MM.1S (cell line): Measurements from ENCODE around the gene CXorf66.
A peak's percentile ranks its signal among the peaks of the same experiment; 100 is the strongest.

Experiments
- DNase-seq: peaks from one replicate; pipeline ENCODE4 v3.0.0-alpha.2; 2015
- H2AFZ ChIP-seq: fragments of 300-600 bp; sonication (generic); 2 replicates; pipeline ENCODE4 v1.6.0; 2016; ENCODE audit warnings: antibody characterized with exemption, low read length
- H3F3A ChIP-seq: fragments of 300-600 bp; sonication (generic); 2 replicates; pipeline ENCODE4 v1.6.1; 2016; ENCODE audit warnings: mild to moderate bottlenecking, antibody characterized with exemption, low read length, moderate library complexity, mixed read lengths; ENCODE audit not compliant: insufficient read depth
- H3K27ac ChIP-seq: fragments of 300-600 bp; sonication (generic); 2 replicates; pipeline ENCODE4 v1.5.1; 2016; ENCODE audit warnings: mild to moderate bottlenecking, low read length
- H3K27me3 ChIP-seq: fragments of 300-600 bp; sonication (generic); replicated peaks from 2 replicates; pipeline ENCODE4 v1.6.0; 2016; ENCODE audit warnings: low read length; ENCODE audit not compliant: insufficient read depth
- H3K36me3 ChIP-seq: fragments of 300-600 bp; sonication (generic); replicated peaks from 2 replicates; pipeline ENCODE4 v1.6.1; 2016; ENCODE audit warnings: mild to moderate bottlenecking, low read length, mixed read lengths; ENCODE audit not compliant: insufficient read depth
- H3K4me1 ChIP-seq: fragments of 300-600 bp; sonication (generic); 2 replicates; pipeline ENCODE4 v1.6.1; 2016; ENCODE audit warnings: low read length, mixed read lengths
- H3K4me2 ChIP-seq: fragments of 300-600 bp; sonication (generic); 2 replicates; pipeline ENCODE4 v1.6.0; 2016; ENCODE audit warnings: low read depth, low read length
- H3K4me3 ChIP-seq: fragments of 300-600 bp; sonication (generic); 2 replicates; pipeline ENCODE4 v1.5.1; 2016; ENCODE audit warnings: low read length, mixed read lengths
- H3K79me2 ChIP-seq: fragments of 300-600 bp; sonication (generic); 2 replicates; pipeline ENCODE4 v1.6.1; 2016; ENCODE audit warnings: mixed run types, low read length, mixed read lengths
- H3K9ac ChIP-seq: fragments of 300-600 bp; sonication (generic); 2 replicates; pipeline ENCODE4 v1.6.1; 2016; ENCODE audit warnings: low read length, mixed read lengths
- H3K9me2 ChIP-seq: fragments of 300-600 bp; sonication (generic); replicated peaks from 2 replicates; pipeline ENCODE4 v1.6.1; 2016; ENCODE audit warnings: mild to moderate bottlenecking, low read length, mixed read lengths; ENCODE audit not compliant: insufficient read depth
- H3K9me3 ChIP-seq: fragments of 300-600 bp; sonication (generic); replicated peaks from 2 replicates; pipeline ENCODE4 v1.6.1; 2016; ENCODE audit warnings: mild to moderate bottlenecking, low read length, mixed read lengths; ENCODE audit not compliant: insufficient read depth
- H4K20me1 ChIP-seq: fragments of 300-600 bp; sonication (generic); 2 replicates; pipeline ENCODE4 v1.6.1; 2016; ENCODE audit warnings: mild to moderate bottlenecking, low read length, moderate library complexity, mixed read lengths; ENCODE audit not compliant: insufficient read depth
- CTCF ChIP-seq: fragments of 300-600 bp; sonication (generic); IDR thresholded peaks from 2 replicates; pipeline ENCODE4 v1.5.1; 2016; ENCODE audit warnings: antibody characterized with exemption, low read length, mixed read lengths
- EZH2 ChIP-seq: fragments of 300-600 bp; sonication (generic); optimal IDR thresholded peaks from 2 replicates; pipeline ENCODE3; 2017; ENCODE audit warnings: low read depth, mild to moderate bottlenecking, antibody characterized with exemption, low read length, mixed read lengths
- EZH2phosphoT487 ChIP-seq: fragments of 300-600 bp; sonication (generic); IDR thresholded peaks from 2 replicates; pipeline ENCODE4 v1.6.1; 2018; ENCODE audit warnings: antibody characterized with exemption, low read length

CXorf66 gene

GRCh38 chrX:139933904-139934303 lies 31.4 kb downstream of the CXorf66 start:
- H3K4me1 ChIP-seq = peaks cover 5% of the 10 kb centered on the region; the same call in 1 of the 2 replicates
- no peaks in the 10 kb centered on the region for H3K27me3 ChIP-seq
- H2AFZ ChIP-seq = peak overlapping the region; percentile 96
- H3K4me3 ChIP-seq = peak overlapping the region; percentile 69
- H4K20me1 ChIP-seq = no peaks in the 10 kb centered on the region
- DNase-seq = no peak
- H3K9me2 ChIP-seq = no peaks in the 10 kb centered on the region
- H3K9me3 ChIP-seq = no peaks in the 10 kb centered on the region
- H3K79me2 ChIP-seq = peaks cover 26% of the 10 kb centered on the region
- peaks cover 9% of the 10 kb centered on the region for H3F3A ChIP-seq
- TF ChIP-seq EZH2phosphoT487 (no peak), EZH2 (no peak), CTCF (no peak)
- H3K9ac ChIP-seq = peak overlapping the region; percentile 61
- H3K27ac ChIP-seq = peak overlapping the region; percentile 79; the same call in 1 of the 2 replicates
- peak overlapping the region; percentile 81 for H3K4me2 ChIP-seq
- H3K36me3 ChIP-seq = no peaks in the 10 kb centered on the region

- Histone ChIP-seq H3K27me3 (no peaks in the 10 kb centered on the region), H3F3A (peaks cover 9% of the 10 kb centered on the region), H4K20me1 (no peaks in the 10 kb centered on the region), H2AFZ (peak within 1 kb of the TSS; percentile 96), H3K4me2 (peak within 1 kb of the TSS; percentile 81), H3K4me3 (peak within 1 kb of the TSS; percentile 69), H3K4me1 (peaks cover 5% of the 10 kb centered on the region; the same call in 1 of the 2 replicates), H3K9ac (peak within 1 kb of the TSS; percentile 80), H3K27ac (peak within 1 kb of the TSS; percentile 79), H3K9me3 (no peaks in the 10 kb centered on the region), H3K9me2 (no peaks in the 10 kb centered on the region), H3K79me2 (peaks cover 30% of the 10 kb centered on the region), H3K36me3 (no peaks in the 10 kb centered on the region)
- no peak for TF ChIP-seq EZH2phosphoT487
- TF ChIP-seq CTCF = no peak
- no peak for TF ChIP-seq EZH2
- peak; percentile 75 for DNase-seq
These were observed 32.2 kb downstream of the CXorf66 start, which contains the start of gene ATP11C for GRCh38 chrX:139932901-139933796. Gene ATP11C (minus strand): TSS chrX:139933053. CDS start chrX:139932042, 1,011 bp downstream.

- peaks cover 9% of the 10 kb centered on the region for H3F3A ChIP-seq
- peak overlapping the region; percentile 80 for H3K9ac ChIP-seq
- DNase-seq = peak; percentile 43
- peak overlapping the region; percentile 79 for H3K27ac ChIP-seq
- H3K36me3 ChIP-seq = no peaks in the 10 kb centered on the region
- H3K9me3 ChIP-seq = no peaks in the 10 kb centered on the region
- no peak for TF ChIP-seq CTCF
- peak overlapping the region; percentile 38; the same call in 1 of the 2 replicates for H2AFZ ChIP-seq
- peak overlapping the region; percentile 67 for H3K4me3 ChIP-seq
- no peaks in the 10 kb centered on the region for H4K20me1 ChIP-seq
- H3K4me2 ChIP-seq = peak overlapping the region; percentile 24; the same call in 1 of the 2 replicates
- H3K4me1 ChIP-seq = peaks cover 5% of the 10 kb centered on the region; the same call in 1 of the 2 replicates
- H3K79me2 ChIP-seq = peaks cover 30% of the 10 kb centered on the region
- no peaks in the 10 kb centered on the region for H3K9me2 ChIP-seq
- H3K27me3 ChIP-seq = no peaks in the 10 kb centered on the region
These were observed 33.0 kb downstream of the CXorf66 start for GRCh38 chrX:139932073-139932900.
